D341Med (cell line): ENCODE results near the gene MIR17HG.
"Not testable (repeated sequence)": the region's sequence is repeated elsewhere in the genome, so short reads cannot be mapped to it uniquely, and the experiment has no call there.

ENCODE experiments used
- DNase-seq: peaks from one replicate; pipeline ENCODE4 v3.0.0; 2012; ENCODE audit warnings: low spot score

Gene MIR17HG

GRCh38 chr13:91347996-91348905 lies 764 bp downstream of the MIR17HG start:
- no peak for DNase-seq

- peak; percentile 93 for DNase-seq
These were observed 1.5 kb downstream of the MIR17HG start for GRCh38 chr13:91348906-91349435.

GRCh38 chr13:91349992-91350911 lies 2.8 kb downstream of the MIR17HG start:
- DNase-seq = no peak

GRCh38 chr13:91351123-91351522 lies 3.6 kb downstream of the MIR17HG start:
- no peak for DNase-seq

- no peak for DNase-seq
These were observed 4.5 kb downstream of the MIR17HG start for GRCh38 chr13:91351980-91352379.

- DNase-seq = not testable (repeated sequence)
These were observed 5.4 kb downstream of the MIR17HG start for GRCh38 chr13:91352891-91353290.

- DNase-seq = no peak
These were observed 6.0 kb downstream of the MIR17HG start for GRCh38 chr13:91353494-91353893.

- no peak for DNase-seq
These were observed 7.8 kb downstream of the MIR17HG start for GRCh38 chr13:91355099-91355825.

GRCh38 chr13:91355826-91356710 lies 8.6 kb downstream of the MIR17HG start:
- DNase-seq = no peak

GRCh38 chr13:91356919-91357612 lies 9.6 kb downstream of the MIR17HG start:
- no peak for DNase-seq

GRCh38 chr13:91357613-91358386 lies 10.3 kb downstream of the MIR17HG start:
- DNase-seq = no peak

GRCh38 chr13:91358387-91358782 lies 10.9 kb downstream of the MIR17HG start:
- no peak for DNase-seq

- DNase-seq = no peak
These were observed 11.6 kb downstream of the MIR17HG start for GRCh38 chr13:91359111-91359510.

- no peak for DNase-seq
These were observed 12.1 kb downstream of the MIR17HG start for GRCh38 chr13:91359631-91360030.

GRCh38 chr13:91360246-91360751 lies 12.8 kb downstream of the MIR17HG start:
- DNase-seq = no peak

- no peak for DNase-seq
These were observed 14.3 kb downstream of the MIR17HG start for GRCh38 chr13:91361755-91362271.

- no peak for DNase-seq
These were observed 15.4 kb downstream of the MIR17HG start for GRCh38 chr13:91362908-91363307.

- no peak for DNase-seq
These were observed 20.6 kb downstream of the MIR17HG start for GRCh38 chr13:91368101-91368500.
